ENCODE data around the gene DIABLO. TPM values are rescaled to one million over a fixed set of nuclear protein-coding genes. Genes with fewer than 3 reads are reported as not detected.

The DIABLO gene
- total RNA-seq, 1 experiment from 2014 or later: 69.6 TPM

DNA sequence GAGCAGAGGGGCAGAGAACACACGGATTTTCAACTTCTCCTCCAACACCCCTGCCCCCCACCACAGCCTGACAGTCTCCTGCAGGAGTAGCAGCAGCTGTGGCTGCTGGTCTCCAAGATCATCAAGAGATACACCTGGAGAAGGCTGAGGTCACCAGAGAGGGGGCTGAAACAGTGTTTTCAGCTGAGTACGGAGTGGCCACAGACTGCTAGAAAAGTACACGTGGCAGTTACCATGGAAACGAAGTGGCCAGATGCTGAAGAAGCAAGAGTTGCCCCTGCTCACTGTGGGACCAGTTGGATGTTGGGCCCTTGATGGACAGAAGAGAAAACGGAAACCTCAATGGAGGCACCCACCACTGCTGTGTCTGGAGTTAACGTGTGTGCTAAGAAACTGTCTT lies 4.9 kb upstream of the DIABLO start:
- intact Hi-C loops (cut with micrococcal nuclease): no loop called here
- no peak overlapping the region for H3K4me3 Mint-ChIP-seq (ENCODE audit: unreplicated experiment)
- TF ChIP-seq, protein P1, sequence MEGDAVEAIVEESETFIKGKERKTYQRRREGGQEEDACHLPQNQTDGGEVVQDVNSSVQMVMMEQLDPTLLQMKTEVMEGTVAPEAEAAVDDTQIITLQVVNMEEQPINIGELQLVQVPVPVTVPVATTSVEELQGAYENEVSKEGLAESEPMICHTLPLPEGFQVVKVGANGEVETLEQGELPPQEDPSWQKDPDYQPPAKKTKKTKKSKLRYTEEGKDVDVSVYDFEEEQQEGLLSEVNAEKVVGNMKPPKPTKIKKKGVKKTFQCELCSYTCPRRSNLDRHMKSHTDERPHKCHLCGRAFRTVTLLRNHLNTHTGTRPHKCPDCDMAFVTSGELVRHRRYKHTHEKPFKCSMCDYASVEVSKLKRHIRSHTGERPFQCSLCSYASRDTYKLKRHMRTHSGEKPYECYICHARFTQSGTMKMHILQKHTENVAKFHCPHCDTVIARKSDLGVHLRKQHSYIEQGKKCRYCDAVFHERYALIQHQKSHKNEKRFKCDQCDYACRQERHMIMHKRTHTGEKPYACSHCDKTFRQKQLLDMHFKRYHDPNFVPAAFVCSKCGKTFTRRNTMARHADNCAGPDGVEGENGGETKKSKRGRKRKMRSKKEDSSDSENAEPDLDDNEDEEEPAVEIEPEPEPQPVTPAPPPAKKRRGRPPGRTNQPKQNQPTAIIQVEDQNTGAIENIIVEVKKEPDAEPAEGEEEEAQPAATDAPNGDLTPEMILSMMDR (IDR thresholded peaks at IDR 0.05; ENCODE audit: unreplicated experiment): no peak
- H3K36me3 Mint-ChIP-seq (ENCODE audit: insufficient read depth, unreplicated experiment): peaks cover 55% of the 10 kb centered on the region
- no TSS peak for BruUV-seq (replicated peaks)
- CTCF ChIA-PET: no interaction called here
- no peak overlapping the region for H3K27ac Mint-ChIP-seq (ENCODE audit: low read depth, unreplicated experiment)
- no peak for DNase-seq (ENCODE audit: unreplicated experiment)
- no peaks in the 10 kb centered on the region for H3K27me3 Mint-ChIP-seq (ENCODE audit: insufficient read depth, unreplicated experiment)
- no peaks in the 10 kb centered on the region for H3K4me1 Mint-ChIP-seq (ENCODE audit: insufficient read depth, unreplicated experiment)
- H3K9me3 Mint-ChIP-seq (ENCODE audit: unreplicated experiment): no peaks in the 10 kb centered on the region
- POLR2A ChIA-PET: interaction anchor here (0.6 kb wide), 1 partner anchor 34 kb away, joined by 3 read pairs; no protein-coding TSS in a partner anchor

DNA sequence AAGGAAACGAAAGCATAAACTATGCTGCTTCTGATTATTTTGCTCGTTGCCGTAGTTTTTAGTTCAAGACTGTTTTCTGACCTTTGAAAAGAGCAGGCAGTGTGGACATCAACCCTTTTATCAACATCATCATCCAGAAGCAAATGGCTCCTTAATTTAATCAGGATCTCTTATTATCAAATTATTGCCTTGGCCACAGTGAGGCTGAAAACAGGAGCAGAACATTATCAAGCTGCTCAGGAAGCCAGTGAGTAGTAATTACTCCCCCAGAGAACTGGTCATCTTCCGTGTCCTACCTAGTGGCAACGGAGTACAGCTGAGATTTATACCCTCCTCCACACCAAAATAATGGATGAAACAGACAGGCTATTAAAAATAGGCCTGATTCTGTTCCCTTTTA lies 2.2 kb upstream of the DIABLO start:
- no peak for DNase-seq (ENCODE audit: unreplicated experiment)
- no peak overlapping the region for H3K4me3 Mint-ChIP-seq (ENCODE audit: unreplicated experiment)
- peaks cover 47% of the 10 kb centered on the region for H3K36me3 Mint-ChIP-seq (ENCODE audit: insufficient read depth, unreplicated experiment)
- H3K4me1 Mint-ChIP-seq (ENCODE audit: insufficient read depth, unreplicated experiment): peaks cover 16% of the 10 kb centered on the region
- CTCF ChIA-PET: no interaction called here
- POLR2A ChIA-PET: no interaction called here
- no TSS peak for BruUV-seq (replicated peaks)
- no peak overlapping the region for H3K27ac Mint-ChIP-seq (ENCODE audit: low read depth, unreplicated experiment)
- TF ChIP-seq, protein P1 (IDR thresholded peaks at IDR 0.05; ENCODE audit: unreplicated experiment): no peak
- H3K27me3 Mint-ChIP-seq (ENCODE audit: insufficient read depth, unreplicated experiment): no peaks in the 10 kb centered on the region
- H3K9me3 Mint-ChIP-seq (ENCODE audit: unreplicated experiment): no peaks in the 10 kb centered on the region
- intact Hi-C loops (cut with micrococcal nuclease): no loop called here

DNA sequence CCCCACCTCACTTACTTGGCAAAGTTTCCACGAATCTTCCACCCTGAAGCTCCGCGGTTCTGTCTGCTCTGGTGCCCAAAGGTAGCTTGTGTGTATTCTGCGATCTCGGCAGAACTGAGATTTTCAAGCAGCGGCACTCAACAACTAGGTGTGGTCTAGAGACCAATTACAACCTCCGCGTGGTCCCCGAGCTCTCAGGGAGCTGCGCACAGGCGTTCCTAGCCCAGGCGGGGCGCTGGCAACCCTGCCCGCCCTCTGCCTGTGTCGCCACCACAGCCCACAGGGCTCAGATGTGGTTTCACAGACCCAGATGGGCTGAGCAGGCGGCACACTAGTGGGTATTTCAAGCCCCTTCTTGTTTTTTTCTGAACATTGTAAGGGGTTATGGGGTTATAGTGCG lies 1.5 kb upstream of the DIABLO start:
- no TSS peak for BruUV-seq (replicated peaks)
- DNase-seq (ENCODE audit: unreplicated experiment): no peak
- H3K4me1 Mint-ChIP-seq (ENCODE audit: insufficient read depth, unreplicated experiment): peaks cover 16% of the 10 kb centered on the region
- TF ChIP-seq, protein P1 (IDR thresholded peaks at IDR 0.05; ENCODE audit: unreplicated experiment): no peak
- ChIA-PET POLR2A (interaction anchor here (0.6 to 4.6 kb wide), 5 partner anchors 11 to 607 kb away, joined by 4 to 25 read pairs (median 19); partner anchors contain the start of genes B3GNT4 and VPS33A), CTCF (interaction anchor here (0.7 kb wide), 1 partner anchor 526 kb away, joined by 4 read pairs; no protein-coding TSS in a partner anchor)
- no peaks in the 10 kb centered on the region for H3K9me3 Mint-ChIP-seq (ENCODE audit: unreplicated experiment)
- intact Hi-C loops (cut with micrococcal nuclease): no loop called here
- H3K4me3 Mint-ChIP-seq (ENCODE audit: unreplicated experiment): peak overlapping the region; percentile 92
- H3K27ac Mint-ChIP-seq (ENCODE audit: low read depth, unreplicated experiment): no peak overlapping the region
- peaks cover 48% of the 10 kb centered on the region for H3K36me3 Mint-ChIP-seq (ENCODE audit: insufficient read depth, unreplicated experiment)
- H3K27me3 Mint-ChIP-seq (ENCODE audit: insufficient read depth, unreplicated experiment): no peaks in the 10 kb centered on the region

DNA sequence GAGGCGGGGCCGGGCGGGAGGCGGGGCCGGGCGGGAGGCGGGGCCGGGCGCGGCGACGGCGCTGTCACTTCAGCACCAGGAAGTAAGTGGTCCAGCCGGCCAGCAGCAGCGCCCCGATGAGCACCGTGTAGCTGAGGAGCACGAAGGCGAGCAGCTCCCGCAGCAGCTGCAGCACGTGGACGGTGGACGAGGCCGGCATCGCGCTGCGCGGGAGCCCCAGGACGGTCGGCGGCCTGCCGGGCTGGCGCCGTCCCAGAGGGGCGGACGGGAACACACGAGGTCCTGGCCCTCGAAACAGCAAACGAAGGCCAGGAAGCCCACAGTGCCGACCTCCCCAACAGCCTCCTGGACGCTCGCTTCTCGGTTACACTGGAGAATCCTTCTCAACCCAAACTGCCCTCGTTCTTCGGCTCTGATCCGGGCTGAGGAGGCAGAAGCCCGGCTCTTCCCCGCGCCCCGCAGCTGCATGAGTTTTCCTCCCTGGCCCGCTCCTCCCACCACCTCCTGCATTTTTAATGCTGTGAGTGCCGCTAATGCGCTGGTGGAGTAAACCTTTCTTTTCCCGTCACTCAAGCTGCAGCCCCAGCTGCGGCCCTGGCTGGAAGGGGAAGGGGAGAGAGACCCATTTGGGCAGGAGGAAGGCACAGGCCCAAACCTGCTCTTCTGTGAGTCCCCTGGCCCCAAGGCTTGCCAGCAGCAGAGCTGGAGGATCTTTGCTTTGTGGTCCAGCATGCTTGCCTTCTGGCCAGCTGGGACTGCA lies 694 bp upstream of the DIABLO start:
- CTCF ChIA-PET: interaction anchor here (0.7 kb wide), 1 partner anchor 195 kb away, joined by 3 read pairs; no protein-coding TSS in a partner anchor
- peak overlapping the region; percentile 92 for H3K4me3 Mint-ChIP-seq (ENCODE audit: unreplicated experiment)
- H3K27ac Mint-ChIP-seq (ENCODE audit: low read depth, unreplicated experiment): no peak overlapping the region

More for the DNA sequence above, 694 bp upstream of the DIABLO start:
- Mint-ChIP-seq H3K4me1 (ENCODE audit: insufficient read depth, unreplicated experiment) (peaks cover 16% of the 10 kb centered on the region), H3K9me3 (ENCODE audit: unreplicated experiment) (no peaks in the 10 kb centered on the region), H3K27me3 (ENCODE audit: insufficient read depth, unreplicated experiment) (no peaks in the 10 kb centered on the region), H3K36me3 (ENCODE audit: insufficient read depth, unreplicated experiment) (peaks cover 48% of the 10 kb centered on the region)
- intact Hi-C loops (cut with micrococcal nuclease): no loop called here
- POLR2A ChIA-PET: interaction anchor here (0.5 to 4.6 kb wide), 21 partner anchors 10 to 1734 kb away, joined by 3 to 25 read pairs (median 4); partner anchors contain the start of genes B3GNT4, KNTC1, MLXIP and RSRC2
- no TSS peak for BruUV-seq (replicated peaks)
- TF ChIP-seq, protein P1 (IDR thresholded peaks at IDR 0.05; ENCODE audit: unreplicated experiment): no peak
- DNase-seq (ENCODE audit: unreplicated experiment): no peak

Measured in MCF 10A (cell line).